RWPE1 (cell line): ENCODE data around the gene EYS.
A peak's percentile ranks its signal among the peaks of the same experiment; 100 is the strongest.
"Not testable (repeated sequence)": the region's sequence is repeated elsewhere in the genome, so short reads cannot be mapped to it uniquely, and the experiment has no call there.

ENCODE experiments used
- CTCF ChIA-PET: fragments of 350-600 bp; sonication (Branson Sonifier 250); formaldehyde crosslinking; extraction: SDS; loops from one replicate; lab custom pipeline; 2021; lab: Yijun Ruan, JAX
- POLR2A ChIA-PET: fragments of 400-600 bp; formaldehyde crosslinking; extraction: SDS; loops from one replicate; lab custom pipeline; 2020; ENCODE audit warnings: antibody characterized with exemption; ENCODE audit not compliant: low non-redundant PET; lab: Yijun Ruan, JAX
- DNase-seq: peaks from one replicate; pipeline ENCODE4 v3.0.0; 2012; ENCODE audit warnings: low spot score
- H3K27ac ChIP-seq: fragments of 450-650 bp; 2 replicates; pipeline ENCODE4 v1.5.1; 2017
- TF ChIP-seq, protein P1 (sequence below): fragments of 450-650 bp; conservative IDR thresholded peaks from 2 replicates; pipeline ENCODE4 v1.5.1; 2017; ENCODE audit warnings: low read depth, mild to moderate bottlenecking

The EYS gene

DNA sequence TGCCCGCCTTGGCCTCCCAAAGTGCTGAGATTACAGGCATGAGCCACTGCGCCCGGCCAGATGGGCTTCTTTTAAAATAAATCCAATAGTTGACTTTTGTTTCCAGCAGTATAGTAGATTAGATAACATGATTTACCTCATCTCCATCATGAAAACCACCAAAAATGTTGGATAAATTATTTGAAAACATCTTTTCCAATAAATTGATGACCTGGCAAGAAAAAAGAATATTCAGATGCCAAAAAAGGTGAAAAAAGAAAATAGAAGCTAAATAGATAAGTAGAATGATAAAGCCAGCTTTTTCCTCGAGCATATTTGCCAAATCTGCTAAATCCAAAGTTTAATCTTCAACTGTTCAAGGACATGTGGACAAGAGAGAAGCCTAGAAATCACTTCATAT is 1962.2 kb downstream of the EYS start:
- no peak for DNase-seq
- CTCF ChIA-PET: interaction anchor here (0.7 kb wide), 2 partner anchors 1111 to 1239 kb away, joined by 4 to 5 read pairs; no protein-coding TSS in a partner anchor
- TF ChIP-seq, protein P1, sequence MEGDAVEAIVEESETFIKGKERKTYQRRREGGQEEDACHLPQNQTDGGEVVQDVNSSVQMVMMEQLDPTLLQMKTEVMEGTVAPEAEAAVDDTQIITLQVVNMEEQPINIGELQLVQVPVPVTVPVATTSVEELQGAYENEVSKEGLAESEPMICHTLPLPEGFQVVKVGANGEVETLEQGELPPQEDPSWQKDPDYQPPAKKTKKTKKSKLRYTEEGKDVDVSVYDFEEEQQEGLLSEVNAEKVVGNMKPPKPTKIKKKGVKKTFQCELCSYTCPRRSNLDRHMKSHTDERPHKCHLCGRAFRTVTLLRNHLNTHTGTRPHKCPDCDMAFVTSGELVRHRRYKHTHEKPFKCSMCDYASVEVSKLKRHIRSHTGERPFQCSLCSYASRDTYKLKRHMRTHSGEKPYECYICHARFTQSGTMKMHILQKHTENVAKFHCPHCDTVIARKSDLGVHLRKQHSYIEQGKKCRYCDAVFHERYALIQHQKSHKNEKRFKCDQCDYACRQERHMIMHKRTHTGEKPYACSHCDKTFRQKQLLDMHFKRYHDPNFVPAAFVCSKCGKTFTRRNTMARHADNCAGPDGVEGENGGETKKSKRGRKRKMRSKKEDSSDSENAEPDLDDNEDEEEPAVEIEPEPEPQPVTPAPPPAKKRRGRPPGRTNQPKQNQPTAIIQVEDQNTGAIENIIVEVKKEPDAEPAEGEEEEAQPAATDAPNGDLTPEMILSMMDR: no peak
- no peak overlapping the region for H3K27ac ChIP-seq
- POLR2A ChIA-PET: no interaction called here

GRCh38 chr6:63743691-63744090 is 1963.3 kb downstream of the EYS start:
- no peak for DNase-seq
- H3K27ac ChIP-seq: no peak overlapping the region
- TF ChIP-seq, protein P1: no peak
- POLR2A ChIA-PET: no interaction called here
- CTCF ChIA-PET: interaction anchor here (0.6 to 0.7 kb wide), 2 partner anchors 169 to 391 kb away, joined by 5 read pairs; no protein-coding TSS in a partner anchor

DNA sequence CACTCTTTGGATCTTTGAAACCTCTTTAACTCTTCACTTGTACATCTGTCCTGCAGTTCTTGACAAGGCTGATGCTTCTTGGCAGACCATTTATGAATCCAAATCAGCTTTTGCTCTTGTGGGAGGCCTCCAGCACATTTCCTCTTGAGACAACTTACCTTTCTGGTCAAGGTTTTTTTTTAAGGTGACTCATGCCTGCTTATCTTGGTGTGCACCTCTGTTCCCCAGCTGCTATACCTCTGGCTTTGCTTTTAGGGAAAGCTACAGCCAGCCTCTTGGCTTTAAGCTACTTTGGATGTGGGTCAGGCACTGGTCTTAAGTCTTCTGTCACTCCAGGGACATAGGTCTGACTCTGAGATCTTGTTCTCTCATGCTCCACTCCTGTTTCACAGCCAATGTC is 1965.0 kb downstream of the EYS start:
- CTCF ChIA-PET: interaction anchor here (0.7 kb wide), 1 partner anchor 97 kb away, joined by 3 read pairs; no protein-coding TSS in a partner anchor
- no peak overlapping the region for H3K27ac ChIP-seq
- TF ChIP-seq, protein P1: no peak
- DNase-seq: no peak
- POLR2A ChIA-PET: no interaction called here

DNA sequence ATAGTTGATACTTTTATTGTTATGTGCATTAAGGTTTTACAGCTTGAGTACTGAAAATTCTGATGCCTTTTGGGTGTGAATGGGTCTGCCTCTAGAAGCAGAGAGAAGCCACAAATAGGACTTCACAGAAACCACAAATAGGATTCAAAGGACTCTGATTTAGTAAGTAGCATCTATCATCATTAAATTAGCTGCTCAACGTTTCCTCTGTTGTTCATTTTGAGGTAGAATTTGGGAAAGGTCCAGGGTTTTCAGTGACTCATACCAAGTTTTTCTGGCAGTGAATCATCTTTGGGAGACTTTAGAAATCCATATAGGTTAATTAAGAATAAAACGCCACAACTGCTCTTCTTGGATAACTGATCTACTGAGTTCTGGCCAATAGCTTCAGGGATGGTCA is 1966.3 kb downstream of the EYS start:
- TF ChIP-seq, protein P1: no peak
- ChIA-PET CTCF (interaction anchor here (1.2 kb wide), 1 partner anchor 24 kb away, joined by 4 read pairs; no protein-coding TSS in a partner anchor), POLR2A (no interaction called here)
- DNase-seq: peak; percentile 57
- H3K27ac ChIP-seq: no peak overlapping the region

DNA sequence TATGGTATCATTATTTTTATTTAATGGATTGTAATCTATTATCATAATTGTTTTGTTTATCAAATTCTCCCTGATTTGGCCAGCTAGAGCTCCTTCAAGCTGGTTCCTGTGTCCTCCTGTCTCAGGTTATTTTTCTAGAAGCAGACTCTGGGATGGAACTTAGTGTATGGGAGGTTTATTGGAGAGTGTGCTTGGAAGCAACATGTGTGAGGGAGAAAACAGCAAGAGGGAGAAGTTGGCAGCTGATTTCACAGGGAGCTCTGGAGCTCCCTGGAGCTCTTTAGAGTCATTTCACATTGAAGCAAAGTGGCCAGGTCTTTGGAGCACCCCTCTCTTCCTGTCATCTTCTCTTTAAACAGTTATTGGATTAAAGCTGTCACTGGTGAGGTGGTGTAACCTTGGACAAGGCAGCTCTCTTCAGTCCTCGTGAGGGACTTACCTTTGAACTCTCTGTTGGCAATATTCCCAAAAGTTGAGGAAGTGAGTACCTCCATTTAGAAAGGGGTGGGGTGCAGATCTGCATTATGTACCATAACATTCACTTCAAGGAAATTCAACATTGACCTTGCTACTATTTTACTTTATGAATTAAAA is 1967.8 kb downstream of the EYS start:
- TF ChIP-seq, protein P1: no peak
- DNase-seq: no peak
- no peak overlapping the region for H3K27ac ChIP-seq
- POLR2A ChIA-PET: no interaction called here
- CTCF ChIA-PET: interaction anchor here (0.7 kb wide), 1 partner anchor 178 kb away, joined by 3 read pairs; no protein-coding TSS in a partner anchor

GRCh38 chr6:63738190-63738589 is 1968.8 kb downstream of the EYS start:
- CTCF ChIA-PET: interaction anchor here (0.6 kb wide), 1 partner anchor 69 kb away, joined by 3 read pairs; no protein-coding TSS in a partner anchor

DNA sequence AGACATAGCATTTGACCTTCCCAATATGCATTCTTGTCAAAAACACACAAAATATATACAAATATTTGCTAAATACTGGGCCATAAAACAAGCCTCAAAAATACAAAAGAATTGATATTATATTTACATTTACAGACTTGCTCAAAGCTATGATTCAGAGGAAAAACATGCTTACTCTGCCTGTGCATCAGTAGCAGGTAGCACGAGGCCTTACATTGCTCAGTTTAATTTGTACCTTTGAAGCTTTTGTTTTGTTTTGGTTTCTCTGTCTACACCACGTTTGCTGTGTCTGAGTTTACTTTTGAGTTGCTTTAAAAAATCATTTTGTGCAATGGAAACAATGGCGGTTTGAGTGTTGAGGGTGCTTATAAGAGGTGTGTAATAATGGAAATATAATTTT is 1972.1 kb downstream of the EYS start:
- ChIA-PET POLR2A (no interaction called here), CTCF (interaction anchor here (0.6 kb wide), 1 partner anchor 399 kb away, joined by 3 read pairs; no protein-coding TSS in a partner anchor)
- TF ChIP-seq, protein P1: no peak
- H3K27ac ChIP-seq: no peak overlapping the region
- peak; percentile 20 for DNase-seq

More at GRCh38 chr6:63738190-63738589, 1968.8 kb downstream of the EYS start:
- H3K27ac ChIP-seq, DNase-seq, POLR2A ChIA-PET: not testable (repeated sequence)
